Measurements from ENCODE around the gene SPAG8. TPM values are rescaled to one million over a fixed set of nuclear protein-coding genes. Genes with fewer than 3 reads are reported as not detected.

The SPAG8 gene
- total and polyA plus RNA-seq, 9 of the 15 experiments (the other 6 are each of a cell fraction or from before 2014, with no cell fraction given): 0.03 to 0.47 (median 0.21) TPM

DNA sequence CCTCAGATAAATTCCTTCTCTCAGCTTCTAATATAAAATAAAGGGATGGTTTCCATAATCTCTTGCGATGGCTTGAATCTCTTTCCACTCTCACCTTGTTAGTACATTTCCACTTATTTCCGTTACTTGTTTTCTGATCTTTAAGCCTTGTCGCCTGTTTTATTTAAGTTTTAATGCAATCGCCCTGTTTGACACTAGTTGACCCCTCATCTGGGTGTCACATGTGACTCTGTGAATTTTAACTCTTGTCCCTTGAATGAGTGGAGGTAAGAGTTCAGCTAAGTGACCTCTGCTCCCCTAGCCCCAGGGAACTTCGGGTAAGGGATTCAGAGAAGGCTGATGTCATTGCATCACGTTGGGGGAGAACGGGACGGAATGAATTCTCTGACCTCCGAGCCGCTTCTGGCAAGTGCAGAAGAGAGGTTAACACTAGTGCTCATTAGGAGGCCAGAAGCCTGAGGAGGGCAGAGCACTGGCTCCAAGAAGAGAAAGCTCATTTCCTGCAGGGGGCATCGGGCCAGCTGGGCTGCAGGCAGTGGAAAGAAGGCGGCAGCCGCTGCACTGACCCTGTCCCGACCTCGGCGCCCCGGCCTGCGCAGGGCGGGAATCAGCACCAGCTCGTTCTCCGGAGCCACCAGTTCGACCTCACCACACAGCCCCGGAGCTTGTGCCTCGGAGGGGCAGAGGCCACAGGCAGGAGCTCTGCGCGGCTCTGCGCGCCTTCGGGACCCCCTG, 2.2 kb upstream of the SPAG8 start (continued):
- TF ChIP-seq, protein P1, sequence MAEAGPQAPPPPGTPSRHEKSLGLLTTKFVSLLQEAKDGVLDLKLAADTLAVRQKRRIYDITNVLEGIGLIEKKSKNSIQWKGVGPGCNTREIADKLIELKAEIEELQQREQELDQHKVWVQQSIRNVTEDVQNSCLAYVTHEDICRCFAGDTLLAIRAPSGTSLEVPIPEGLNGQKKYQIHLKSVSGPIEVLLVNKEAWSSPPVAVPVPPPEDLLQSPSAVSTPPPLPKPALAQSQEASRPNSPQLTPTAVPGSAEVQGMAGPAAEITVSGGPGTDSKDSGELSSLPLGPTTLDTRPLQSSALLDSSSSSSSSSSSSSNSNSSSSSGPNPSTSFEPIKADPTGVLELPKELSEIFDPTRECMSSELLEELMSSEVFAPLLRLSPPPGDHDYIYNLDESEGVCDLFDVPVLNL (CRISPR knock-in tag; IDR thresholded peaks at IDR 0.05; ENCODE audit: low read depth): no peak
- TF ChIP-seq ZNF707 (CRISPR knock-in tag; conservative IDR thresholded peaks at IDR 0.05): no peak
- TF ChIP-seq, protein P2, sequence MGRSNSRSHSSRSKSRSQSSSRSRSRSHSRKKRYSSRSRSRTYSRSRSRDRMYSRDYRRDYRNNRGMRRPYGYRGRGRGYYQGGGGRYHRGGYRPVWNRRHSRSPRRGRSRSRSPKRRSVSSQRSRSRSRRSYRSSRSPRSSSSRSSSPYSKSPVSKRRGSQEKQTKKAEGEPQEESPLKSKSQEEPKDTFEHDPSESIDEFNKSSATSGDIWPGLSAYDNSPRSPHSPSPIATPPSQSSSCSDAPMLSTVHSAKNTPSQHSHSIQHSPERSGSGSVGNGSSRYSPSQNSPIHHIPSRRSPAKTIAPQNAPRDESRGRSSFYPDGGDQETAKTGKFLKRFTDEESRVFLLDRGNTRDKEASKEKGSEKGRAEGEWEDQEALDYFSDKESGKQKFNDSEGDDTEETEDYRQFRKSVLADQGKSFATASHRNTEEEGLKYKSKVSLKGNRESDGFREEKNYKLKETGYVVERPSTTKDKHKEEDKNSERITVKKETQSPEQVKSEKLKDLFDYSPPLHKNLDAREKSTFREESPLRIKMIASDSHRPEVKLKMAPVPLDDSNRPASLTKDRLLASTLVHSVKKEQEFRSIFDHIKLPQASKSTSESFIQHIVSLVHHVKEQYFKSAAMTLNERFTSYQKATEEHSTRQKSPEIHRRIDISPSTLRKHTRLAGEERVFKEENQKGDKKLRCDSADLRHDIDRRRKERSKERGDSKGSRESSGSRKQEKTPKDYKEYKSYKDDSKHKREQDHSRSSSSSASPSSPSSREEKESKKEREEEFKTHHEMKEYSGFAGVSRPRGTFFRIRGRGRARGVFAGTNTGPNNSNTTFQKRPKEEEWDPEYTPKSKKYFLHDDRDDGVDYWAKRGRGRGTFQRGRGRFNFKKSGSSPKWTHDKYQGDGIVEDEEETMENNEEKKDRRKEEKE (IDR thresholded peaks at IDR 0.05; ENCODE audit: borderline replicate concordance in 1 of 2, control insufficient read depth in 1 of 2, low read depth in 2 of 2, low read length in 1 of 2): no peak
- no peak for TF ChIP-seq ZSCAN29 (IDR thresholded peaks at IDR 0.05)
- TF ChIP-seq TGIF2 (CRISPR knock-in tag; IDR thresholded peaks at IDR 0.05): no peak
- no peak for TF ChIP-seq ZNF830 (CRISPR knock-in tag; IDR thresholded peaks at IDR 0.05)
- TF ChIP-seq, protein P3, sequence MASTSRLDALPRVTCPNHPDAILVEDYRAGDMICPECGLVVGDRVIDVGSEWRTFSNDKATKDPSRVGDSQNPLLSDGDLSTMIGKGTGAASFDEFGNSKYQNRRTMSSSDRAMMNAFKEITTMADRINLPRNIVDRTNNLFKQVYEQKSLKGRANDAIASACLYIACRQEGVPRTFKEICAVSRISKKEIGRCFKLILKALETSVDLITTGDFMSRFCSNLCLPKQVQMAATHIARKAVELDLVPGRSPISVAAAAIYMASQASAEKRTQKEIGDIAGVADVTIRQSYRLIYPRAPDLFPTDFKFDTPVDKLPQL (IDR thresholded peaks at IDR 0.05; ENCODE audit: extremely low read depth, insufficient read length): no peak
- no peak for TF ChIP-seq ZBED1 (IDR thresholded peaks at IDR 0.05)
- no peak for TF ChIP-seq SAFB2 (IDR thresholded peaks at IDR 0.05; ENCODE audit: borderline replicate concordance, low read depth, low read length, severe bottlenecking)
- no peak for TF ChIP-seq ERF (CRISPR knock-in tag; IDR thresholded peaks at IDR 0.05)
- 0 out of 4 replicates have a peak, but pooled peaks of 1 of the 2 experiments have one; percentile 36 for TF ChIP-seq TEAD1 (CRISPR knock-in tag; IDR thresholded peaks at IDR 0.05)
- TF ChIP-seq CHCHD3 (CRISPR knock-in tag; IDR thresholded peaks at IDR 0.05): no peak
- TF ChIP-seq SIN3B (IDR thresholded peaks at IDR 0.05; ENCODE audit: low read depth): 0 out of 2 replicates have a peak, but pooled peaks have one; percentile 26
- TF ChIP-seq, protein P4, sequence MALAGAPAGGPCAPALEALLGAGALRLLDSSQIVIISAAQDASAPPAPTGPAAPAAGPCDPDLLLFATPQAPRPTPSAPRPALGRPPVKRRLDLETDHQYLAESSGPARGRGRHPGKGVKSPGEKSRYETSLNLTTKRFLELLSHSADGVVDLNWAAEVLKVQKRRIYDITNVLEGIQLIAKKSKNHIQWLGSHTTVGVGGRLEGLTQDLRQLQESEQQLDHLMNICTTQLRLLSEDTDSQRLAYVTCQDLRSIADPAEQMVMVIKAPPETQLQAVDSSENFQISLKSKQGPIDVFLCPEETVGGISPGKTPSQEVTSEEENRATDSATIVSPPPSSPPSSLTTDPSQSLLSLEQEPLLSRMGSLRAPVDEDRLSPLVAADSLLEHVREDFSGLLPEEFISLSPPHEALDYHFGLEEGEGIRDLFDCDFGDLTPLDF (CRISPR knock-in tag; IDR thresholded peaks at IDR 0.05): no peak
- no peak for TF ChIP-seq SNIP1 (IDR thresholded peaks at IDR 0.05; ENCODE audit: low read depth)
- no peak for TF ChIP-seq NR4A1 (CRISPR knock-in tag; IDR thresholded peaks at IDR 0.05)
- no peak for TF ChIP-seq NR4A1 (tag; IDR thresholded peaks at IDR 0.05)
- TF ChIP-seq SP1 (CRISPR knock-in tag; IDR thresholded peaks at IDR 0.05): no peak
- no peak for TF ChIP-seq HDAC6 (IDR thresholded peaks at IDR 0.05; ENCODE audit: low read depth, low read length)
- no peak for TF ChIP-seq YY1 (IDR thresholded peaks at IDR 0.05; ENCODE audit: borderline replicate concordance in 1 of 3, control insufficient read depth in 1 of 3, extremely low read depth in 1 of 3, insufficient read depth in 3 of 3, insufficient read length in 1 of 3, insufficient replicate concordance in 2 of 3, low read depth in 1 of 3, low read length in 2 of 3)
- TF ChIP-seq TOE1 (IDR thresholded peaks at IDR 0.05; ENCODE audit: borderline replicate concordance): no peak
- no peak for TF ChIP-seq TOE1 (CRISPR knock-in tag; IDR thresholded peaks at IDR 0.05; ENCODE audit: borderline replicate concordance, low read depth)

Measured in K562 (cell line).